Activated T-cell treated with anti-CD3 and anti-CD28 coated beads for 24 hours (primary cell): Measurements from ENCODE around the gene PTGER4.
A peak's percentile ranks its signal among the peaks of the same experiment; 100 is the strongest.

ENCODE experiments used
- DNase-seq: peaks from one replicate; pipeline ENCODE4 v3.0.0-alpha.2; 2020; ENCODE audit warnings: low read depth

The PTGER4 gene

GRCh38 chr5:40669606-40670390, 9.9 kb upstream of the PTGER4 start:
- DNase-seq: no peak

- no peak for DNase-seq
These were observed 7.3 kb upstream of the PTGER4 start for GRCh38 chr5:40672425-40672824.

GRCh38 chr5:40674661-40675235, 5.0 kb upstream of the PTGER4 start:
- DNase-seq: no peak

- DNase-seq: peak; percentile 38
These were observed 4.2 kb upstream of the PTGER4 start for GRCh38 chr5:40675396-40676133.

- DNase-seq: no peak
These were observed 2.9 kb upstream of the PTGER4 start for GRCh38 chr5:40676613-40677343.

DNA sequence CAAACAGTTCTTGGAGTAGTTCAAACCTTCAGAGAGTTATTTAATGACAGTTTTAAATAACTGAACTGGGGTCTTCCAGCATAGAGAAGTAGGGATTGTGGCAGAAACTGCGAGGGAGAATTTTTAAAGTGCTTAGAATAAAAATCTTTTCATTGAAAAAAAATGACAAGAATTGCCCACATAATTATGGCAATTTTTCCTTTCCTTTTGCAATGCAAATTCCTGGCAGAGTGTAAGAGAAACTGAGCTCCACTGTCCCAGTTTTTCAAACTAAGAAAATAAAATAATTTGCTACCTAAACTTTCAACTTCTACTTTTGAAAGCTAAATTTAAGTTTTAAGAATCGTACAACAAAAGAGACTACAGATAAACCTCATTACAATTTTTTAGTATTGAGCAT, 2.3 kb upstream of the PTGER4 start:
- no peak for DNase-seq

GRCh38 chr5:40678026-40678425, 1.7 kb upstream of the PTGER4 start:
- DNase-seq: no peak

DNA sequence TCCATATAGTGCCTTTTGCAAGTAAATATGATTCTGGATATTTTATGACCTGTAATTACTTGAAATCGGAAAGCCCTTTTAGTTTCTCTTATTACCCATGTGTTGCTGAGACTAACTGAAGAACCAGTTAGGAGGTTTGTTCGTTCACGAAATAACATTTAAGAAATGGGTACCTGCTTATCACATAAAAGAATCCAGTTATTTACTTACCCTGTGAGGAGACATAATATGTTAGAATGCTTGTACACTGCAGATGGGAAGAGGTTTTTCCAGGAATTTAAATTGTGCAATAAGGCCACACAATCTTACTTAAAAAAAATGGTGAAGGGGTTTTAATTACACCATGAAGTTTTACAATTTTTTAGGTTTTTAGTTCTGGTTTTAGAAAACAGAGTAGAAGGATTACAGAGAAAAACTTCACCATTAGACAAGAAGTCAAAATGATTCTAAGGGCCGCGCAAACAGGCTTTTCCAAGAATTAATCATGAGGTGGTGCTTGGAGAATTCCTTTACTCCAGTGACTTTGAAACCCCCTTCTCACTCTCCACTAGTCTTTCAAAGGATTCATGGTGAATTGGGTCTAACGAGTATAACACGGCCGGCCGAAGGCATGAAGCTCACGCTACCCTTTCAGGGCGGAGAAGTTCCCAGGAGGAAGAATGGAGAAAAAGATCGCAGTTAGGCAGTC, 1.1 kb upstream of the PTGER4 start:
- no peak for DNase-seq

DNA sequence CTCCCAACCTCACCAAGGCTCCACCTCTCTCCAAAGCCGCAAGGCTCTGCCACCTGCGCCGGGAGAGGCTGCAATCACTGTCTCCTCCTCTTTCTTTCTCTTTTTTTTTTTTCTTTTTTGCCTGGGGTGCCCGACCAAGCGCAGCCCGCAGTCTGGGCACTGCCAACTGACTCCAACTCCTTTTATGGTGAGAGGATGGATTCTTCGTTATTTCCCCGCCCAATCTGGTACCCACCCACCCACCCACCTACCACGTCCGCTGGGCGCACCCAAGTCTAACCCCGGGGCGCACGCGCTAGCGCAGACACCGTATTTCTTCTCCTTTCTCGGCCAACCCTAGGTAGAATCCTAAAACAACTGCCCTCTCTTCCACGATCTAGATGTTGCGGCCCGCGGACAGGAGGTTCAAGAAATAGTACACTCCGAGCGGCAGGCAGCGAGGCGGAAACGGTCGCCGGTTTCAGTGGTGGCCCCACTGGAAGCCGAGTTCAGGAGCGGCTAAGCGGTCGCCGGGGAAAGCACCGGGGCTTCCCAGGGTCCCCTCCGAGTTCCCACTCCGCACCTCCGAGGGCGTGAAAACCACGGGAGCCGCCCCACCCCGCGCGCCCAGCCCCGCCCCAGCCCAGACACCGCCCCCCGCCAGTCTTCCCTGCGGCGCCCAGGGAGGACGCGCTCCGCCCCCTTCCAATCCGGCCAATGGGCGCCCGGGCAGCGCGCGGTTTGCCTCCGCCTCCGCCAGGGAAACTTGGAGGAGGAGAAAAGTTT, 385 bp upstream of the PTGER4 start:
- peak; percentile 89 for DNase-seq

DNA sequence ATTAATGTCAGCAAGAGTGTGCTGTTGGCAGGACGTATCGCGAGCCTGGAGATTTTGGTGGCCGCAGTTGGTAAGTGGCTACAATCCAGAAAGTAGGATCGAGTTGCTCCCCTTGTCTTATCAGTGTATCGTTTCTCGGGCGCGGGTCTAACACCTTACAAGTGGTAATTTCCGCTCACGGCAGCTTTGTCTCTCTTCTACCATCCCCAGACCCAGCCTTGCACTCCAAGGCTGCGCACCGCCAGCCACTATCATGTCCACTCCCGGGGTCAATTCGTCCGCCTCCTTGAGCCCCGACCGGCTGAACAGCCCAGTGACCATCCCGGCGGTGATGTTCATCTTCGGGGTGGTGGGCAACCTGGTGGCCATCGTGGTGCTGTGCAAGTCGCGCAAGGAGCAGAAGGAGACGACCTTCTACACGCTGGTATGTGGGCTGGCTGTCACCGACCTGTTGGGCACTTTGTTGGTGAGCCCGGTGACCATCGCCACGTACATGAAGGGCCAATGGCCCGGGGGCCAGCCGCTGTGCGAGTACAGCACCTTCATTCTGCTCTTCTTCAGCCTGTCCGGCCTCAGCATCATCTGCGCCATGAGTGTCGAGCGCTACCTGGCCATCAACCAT, 1.1 kb downstream of the PTGER4 start:
- DNase-seq: peak; percentile 31

DNA sequence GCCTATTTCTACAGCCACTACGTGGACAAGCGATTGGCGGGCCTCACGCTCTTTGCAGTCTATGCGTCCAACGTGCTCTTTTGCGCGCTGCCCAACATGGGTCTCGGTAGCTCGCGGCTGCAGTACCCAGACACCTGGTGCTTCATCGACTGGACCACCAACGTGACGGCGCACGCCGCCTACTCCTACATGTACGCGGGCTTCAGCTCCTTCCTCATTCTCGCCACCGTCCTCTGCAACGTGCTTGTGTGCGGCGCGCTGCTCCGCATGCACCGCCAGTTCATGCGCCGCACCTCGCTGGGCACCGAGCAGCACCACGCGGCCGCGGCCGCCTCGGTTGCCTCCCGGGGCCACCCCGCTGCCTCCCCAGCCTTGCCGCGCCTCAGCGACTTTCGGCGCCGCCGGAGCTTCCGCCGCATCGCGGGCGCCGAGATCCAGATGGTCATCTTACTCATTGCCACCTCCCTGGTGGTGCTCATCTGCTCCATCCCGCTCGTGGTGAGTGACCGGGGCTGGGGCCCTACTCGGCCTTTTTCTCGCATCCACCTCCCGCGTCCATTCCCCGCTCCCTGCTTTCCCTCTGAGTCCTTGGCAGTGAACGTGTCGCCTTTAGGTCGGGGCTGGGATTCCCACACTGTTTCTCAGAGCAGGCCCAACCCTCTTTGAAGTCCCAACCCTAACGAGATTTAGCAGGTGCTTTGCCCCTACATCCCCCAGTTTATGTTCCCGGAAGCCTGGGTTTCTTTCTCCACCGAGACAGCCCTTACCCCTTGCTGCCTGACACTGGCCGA, 1.8 kb downstream of the PTGER4 start:
- peak; percentile 26 for DNase-seq

- no peak for DNase-seq
These were observed 2.7 kb downstream of the PTGER4 start for GRCh38 chr5:40682154-40683017.

GRCh38 chr5:40683305-40683704, 3.6 kb downstream of the PTGER4 start:
- no peak for DNase-seq

DNA sequence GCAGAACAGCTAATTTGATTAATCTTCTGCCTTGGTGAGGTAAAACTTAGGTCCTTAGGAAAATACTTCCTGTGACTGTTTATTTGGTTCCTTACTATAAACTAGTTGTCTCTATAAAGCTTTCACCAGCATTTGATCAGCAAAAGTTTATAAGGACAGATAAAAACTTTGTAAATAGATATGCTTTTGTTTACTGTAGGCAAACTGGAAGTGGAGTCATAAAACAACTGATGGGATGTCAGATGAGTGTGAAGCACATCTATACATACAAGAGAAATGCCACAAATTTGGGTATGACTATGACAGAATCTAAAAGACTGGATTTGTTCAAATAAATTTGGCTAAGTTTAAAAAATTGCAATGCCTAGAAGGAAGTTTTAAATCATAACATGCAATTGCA, 5.5 kb downstream of the PTGER4 start:
- no peak for DNase-seq

- DNase-seq: no peak
These were observed 6.3 kb downstream of the PTGER4 start for GRCh38 chr5:40685976-40686486.

- DNase-seq: no peak
These were observed 7.6 kb downstream of the PTGER4 start for GRCh38 chr5:40687321-40687720.

DNA sequence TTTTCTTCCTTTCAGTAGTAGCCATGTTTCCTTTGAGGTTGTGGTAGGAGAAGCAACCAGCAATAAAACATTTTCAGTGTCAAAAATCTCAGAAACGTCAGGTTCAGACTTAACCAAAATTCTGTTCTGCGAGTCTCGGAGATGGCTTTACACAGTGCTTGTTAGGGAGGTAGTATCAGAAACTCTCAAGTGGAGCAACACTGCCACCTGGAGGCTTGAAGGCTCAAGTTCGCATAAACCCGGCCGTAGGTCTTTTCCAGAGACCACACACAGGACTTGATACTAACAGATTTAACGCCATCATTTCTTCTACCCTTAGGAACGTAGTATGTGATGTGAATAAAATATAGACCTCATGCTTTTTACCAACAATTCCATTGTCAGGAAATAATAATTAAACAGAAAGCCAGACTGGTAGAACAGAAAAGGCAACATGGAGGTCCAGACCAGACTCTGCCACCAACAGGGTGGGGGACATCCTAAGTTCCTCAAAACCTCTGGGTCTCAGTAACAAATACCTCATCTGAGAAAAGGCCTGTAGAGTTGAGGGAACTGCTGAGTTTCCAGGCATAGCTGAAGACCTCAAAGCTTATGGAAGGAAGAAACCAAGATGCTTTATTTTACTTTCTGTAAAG, 8.5 kb downstream of the PTGER4 start:
- DNase-seq: peak; percentile 81

GRCh38 chr5:40688996-40689395, 9.3 kb downstream of the PTGER4 start:
- no peak for DNase-seq
